Body of pancreas (tissue), 4 donors: ENCODE data around the gene CXXC1.

Experiments used
- POLR2A ChIP-seq, 3 donors: fragments of 450-650 bp; IDR thresholded peaks; one replicate each; pipeline ENCODE4 v1.6.1; 2016; ENCODE audit warnings: antibody characterized with exemption in 3 of 3, mild to moderate bottlenecking in 2 of 3
- TF ChIP-seq, protein P1 (sequence below), 7 experiments: fragments of 450-650 bp in 4 of 7; fragments of 200-600 bp in 3 of 7; sonication (generic) in 3 of 7; IDR thresholded peaks; one replicate each; pipeline ENCODE4 v1.5.1; 2016 to 2019; ENCODE audit warnings: antibody characterized with exemption in 7 of 7

DNA sequence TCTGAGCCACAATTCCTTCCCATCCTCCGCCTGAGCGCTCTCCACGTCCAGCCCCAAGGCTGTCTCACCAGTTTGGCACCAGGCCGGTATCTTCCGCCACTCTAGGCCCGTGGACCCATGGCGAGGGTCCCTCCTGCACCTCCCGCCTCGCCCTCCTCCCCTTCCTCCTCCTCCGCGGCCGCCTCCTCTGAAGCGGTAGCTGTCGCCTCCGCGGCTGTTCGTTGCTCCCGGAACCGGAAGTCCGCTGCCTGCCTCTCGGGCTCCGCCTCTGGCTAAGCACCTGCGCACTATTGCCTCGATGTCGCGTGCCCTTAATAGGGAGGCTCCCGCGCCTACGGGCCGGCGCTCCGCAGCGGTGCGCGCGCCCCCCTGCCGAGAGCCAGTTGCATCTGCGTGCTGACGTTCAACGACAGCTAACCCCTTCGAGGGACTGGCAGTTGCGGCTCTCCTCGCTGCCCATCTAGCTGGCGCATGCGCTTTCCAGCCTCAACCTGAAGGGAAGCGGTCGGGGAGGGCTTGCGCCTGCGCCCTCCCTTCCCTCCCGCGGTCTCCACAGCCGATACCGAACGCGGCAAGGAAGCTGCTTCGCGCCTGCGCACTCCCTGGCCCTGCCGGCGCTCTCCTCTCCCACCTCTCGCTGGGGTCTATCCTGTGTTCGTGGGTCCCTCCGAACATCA lies 6.1 kb downstream of the CXXC1 start, which contains the start of gene MBD1:
- TF ChIP-seq, protein P1, sequence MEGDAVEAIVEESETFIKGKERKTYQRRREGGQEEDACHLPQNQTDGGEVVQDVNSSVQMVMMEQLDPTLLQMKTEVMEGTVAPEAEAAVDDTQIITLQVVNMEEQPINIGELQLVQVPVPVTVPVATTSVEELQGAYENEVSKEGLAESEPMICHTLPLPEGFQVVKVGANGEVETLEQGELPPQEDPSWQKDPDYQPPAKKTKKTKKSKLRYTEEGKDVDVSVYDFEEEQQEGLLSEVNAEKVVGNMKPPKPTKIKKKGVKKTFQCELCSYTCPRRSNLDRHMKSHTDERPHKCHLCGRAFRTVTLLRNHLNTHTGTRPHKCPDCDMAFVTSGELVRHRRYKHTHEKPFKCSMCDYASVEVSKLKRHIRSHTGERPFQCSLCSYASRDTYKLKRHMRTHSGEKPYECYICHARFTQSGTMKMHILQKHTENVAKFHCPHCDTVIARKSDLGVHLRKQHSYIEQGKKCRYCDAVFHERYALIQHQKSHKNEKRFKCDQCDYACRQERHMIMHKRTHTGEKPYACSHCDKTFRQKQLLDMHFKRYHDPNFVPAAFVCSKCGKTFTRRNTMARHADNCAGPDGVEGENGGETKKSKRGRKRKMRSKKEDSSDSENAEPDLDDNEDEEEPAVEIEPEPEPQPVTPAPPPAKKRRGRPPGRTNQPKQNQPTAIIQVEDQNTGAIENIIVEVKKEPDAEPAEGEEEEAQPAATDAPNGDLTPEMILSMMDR (IDR thresholded peaks at IDR 0.05) = peak in 6 of 7 experiments; percentile 9 to 64 (median 54)
- peak; percentile 66 to 95 (median 94) for TF ChIP-seq POLR2A (IDR thresholded peaks at IDR 0.05)
